BJ (cell line): ENCODE measurements around the gene ALDH1A2. TPM values are rescaled to one million over a fixed set of nuclear protein-coding genes. Genes with fewer than 3 reads are reported as not detected.

Experiments used
- CTCF ChIA-PET: fragments of 350-600 bp; formaldehyde crosslinking; extraction: SDS; loops from one replicate; lab custom pipeline; 2021; ENCODE audit warnings: antibody characterized with exemption, inconsistent platforms; lab: Yijun Ruan, JAX
- POLR2A ChIA-PET: fragments of 300-600 bp; sonication (Branson Sonifier 250); formaldehyde crosslinking; extraction: SDS; loops from one replicate; lab custom pipeline; 2021; ENCODE audit warnings: antibody characterized with exemption; lab: Charles Lee
- DNase-seq: peaks from one replicate; pipeline ENCODE4 v3.0.0-alpha.2; 2011; ENCODE audit warnings: low read depth
- H3K27me3 ChIP-seq: 2 replicates; pipeline ENCODE4 v1.6.0; 2011; ENCODE audit warnings: low read length; ENCODE audit not compliant: control insufficient read depth, insufficient read depth
- H3K36me3 ChIP-seq: 2 replicates; pipeline ENCODE4 v1.5.1; 2011; ENCODE audit warnings: low read length; ENCODE audit not compliant: control insufficient read depth, insufficient read depth
- H3K4me3 ChIP-seq: 2 replicates; pipeline ENCODE4 v1.5.1; 2011; ENCODE audit warnings: low read depth, mild to moderate bottlenecking, control low read depth, low read length
- polyA plus RNA-seq: library from polyadenylated mRNA; depleted of rRNA; stranded (reverse); fragments of >200 nt; gene quantifications from 2 replicates; pipeline ENCODE4 v1.2.3, GENCODE V29; 2011
- TF ChIP-seq, protein P1 (sequence below): IDR thresholded peaks from 2 replicates; pipeline ENCODE4 v1.5.1; 2011; ENCODE audit warnings: low read depth, mild to moderate bottlenecking, control low read depth, inconsistent platforms, low read length, moderate library complexity; ENCODE audit not compliant: insufficient read depth

Gene ALDH1A2
- polyA plus RNA-seq, 1 experiment: 0.50 TPM

DNA sequence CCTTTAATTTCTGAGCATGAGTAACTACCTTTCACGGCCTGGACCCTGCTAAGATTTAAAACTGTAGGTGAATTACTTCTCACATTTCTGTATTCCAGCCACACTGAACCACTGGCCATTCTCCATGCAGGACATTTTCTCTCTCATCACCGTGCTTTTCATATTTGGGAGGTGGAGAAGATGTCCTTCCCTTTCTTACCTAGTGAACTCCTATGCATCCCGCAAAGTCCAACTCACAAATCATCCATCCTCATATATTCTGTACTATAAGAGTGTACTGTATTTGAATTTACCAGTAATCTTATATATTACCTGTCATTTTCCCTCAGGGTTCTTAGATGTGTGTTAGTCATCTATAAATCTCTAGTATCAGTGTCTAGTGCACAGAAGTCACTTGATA lies 139.9 kb downstream of the ALDH1A2 start:
- TF ChIP-seq, protein P1, sequence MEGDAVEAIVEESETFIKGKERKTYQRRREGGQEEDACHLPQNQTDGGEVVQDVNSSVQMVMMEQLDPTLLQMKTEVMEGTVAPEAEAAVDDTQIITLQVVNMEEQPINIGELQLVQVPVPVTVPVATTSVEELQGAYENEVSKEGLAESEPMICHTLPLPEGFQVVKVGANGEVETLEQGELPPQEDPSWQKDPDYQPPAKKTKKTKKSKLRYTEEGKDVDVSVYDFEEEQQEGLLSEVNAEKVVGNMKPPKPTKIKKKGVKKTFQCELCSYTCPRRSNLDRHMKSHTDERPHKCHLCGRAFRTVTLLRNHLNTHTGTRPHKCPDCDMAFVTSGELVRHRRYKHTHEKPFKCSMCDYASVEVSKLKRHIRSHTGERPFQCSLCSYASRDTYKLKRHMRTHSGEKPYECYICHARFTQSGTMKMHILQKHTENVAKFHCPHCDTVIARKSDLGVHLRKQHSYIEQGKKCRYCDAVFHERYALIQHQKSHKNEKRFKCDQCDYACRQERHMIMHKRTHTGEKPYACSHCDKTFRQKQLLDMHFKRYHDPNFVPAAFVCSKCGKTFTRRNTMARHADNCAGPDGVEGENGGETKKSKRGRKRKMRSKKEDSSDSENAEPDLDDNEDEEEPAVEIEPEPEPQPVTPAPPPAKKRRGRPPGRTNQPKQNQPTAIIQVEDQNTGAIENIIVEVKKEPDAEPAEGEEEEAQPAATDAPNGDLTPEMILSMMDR: no peak
- no peak for DNase-seq
- CTCF ChIA-PET: no interaction called here
- Histone ChIP-seq H3K36me3 (no peaks in the 10 kb centered on the region), H3K4me3 (no peak overlapping the region), H3K27me3 (no peaks in the 10 kb centered on the region)
- POLR2A ChIA-PET: no interaction called here

DNA sequence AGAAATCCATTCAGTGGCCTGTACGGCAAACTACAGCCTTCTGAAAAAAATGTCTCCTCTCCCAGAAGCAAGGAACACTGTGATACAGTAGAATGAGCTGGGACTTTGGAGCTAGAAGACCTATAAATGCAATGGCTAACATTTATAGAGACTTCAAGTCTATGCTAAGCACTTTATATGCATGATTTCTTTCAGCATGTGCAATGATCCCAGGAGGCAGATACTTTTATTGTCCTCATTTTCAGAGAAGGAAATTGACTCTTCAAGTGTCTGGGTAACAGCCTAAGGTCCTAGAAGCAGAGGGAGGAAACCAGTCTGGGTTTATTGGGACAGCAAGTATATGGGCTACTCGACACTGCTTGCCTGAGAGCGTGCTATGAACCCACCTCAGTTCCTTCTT lies 140.9 kb downstream of the ALDH1A2 start:
- no peak for DNase-seq
- POLR2A ChIA-PET: no interaction called here

DNA sequence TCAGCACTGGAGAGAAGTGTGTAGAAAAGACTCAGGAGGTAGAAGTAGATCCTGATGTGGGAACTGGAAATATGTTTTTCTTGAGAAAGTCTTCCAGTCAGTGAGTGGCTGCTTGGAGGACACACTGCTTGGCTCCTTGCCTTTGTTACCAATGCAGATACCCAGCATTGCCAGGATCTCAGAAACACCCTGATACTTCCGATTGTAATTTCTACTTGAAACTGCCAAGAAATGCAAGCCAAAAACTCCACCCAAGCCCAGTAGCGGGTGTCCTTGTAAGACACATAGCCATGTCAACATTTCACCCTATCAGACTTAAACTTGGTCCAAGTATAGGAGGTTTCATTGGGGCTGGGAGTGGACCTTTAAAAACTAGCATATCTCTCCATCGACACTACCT lies 141.8 kb downstream of the ALDH1A2 start:
- TF ChIP-seq, protein P1: no peak
- DNase-seq: no peak
- H3K4me3 ChIP-seq: no peak overlapping the region
- no peaks in the 10 kb centered on the region for H3K27me3 ChIP-seq
- ChIA-PET POLR2A (no interaction called here), CTCF (no interaction called here)
- H3K36me3 ChIP-seq: no peaks in the 10 kb centered on the region

More for the DNA sequence above, 140.9 kb downstream of the ALDH1A2 start:
- CTCF ChIA-PET: no interaction called here
- no peaks in the 10 kb centered on the region for H3K36me3 ChIP-seq
- TF ChIP-seq, protein P1: no peak
- no peak overlapping the region for H3K4me3 ChIP-seq
- no peaks in the 10 kb centered on the region for H3K27me3 ChIP-seq

DNA sequence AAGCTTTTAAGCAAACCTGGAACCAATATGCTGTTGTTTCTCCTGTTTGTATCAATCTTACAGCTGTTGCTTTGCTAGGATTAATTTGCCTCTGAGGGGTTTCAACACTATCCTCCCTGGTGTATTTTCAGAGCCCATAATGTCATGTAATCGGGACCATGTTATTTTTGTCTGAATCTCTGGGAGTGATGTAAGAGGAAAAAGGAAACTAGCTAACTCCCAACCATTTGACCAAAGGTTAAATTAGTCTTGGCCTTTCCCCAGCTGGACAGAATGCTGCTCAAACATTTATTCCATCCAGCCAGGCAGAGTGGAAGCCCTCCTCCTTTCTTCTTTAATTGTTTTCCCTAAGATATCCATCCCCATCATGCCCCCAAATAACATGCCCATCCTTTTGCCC lies 142.2 kb downstream of the ALDH1A2 start:
- no peak for DNase-seq
- POLR2A ChIA-PET: interaction anchor here (0.6 kb wide), 1 partner anchor 32 kb away, joined by 7 read pairs; no protein-coding TSS in a partner anchor
- H3K27me3 ChIP-seq: no peaks in the 10 kb centered on the region
- TF ChIP-seq, protein P1: no peak
- no peak overlapping the region for H3K4me3 ChIP-seq
- no peaks in the 10 kb centered on the region for H3K36me3 ChIP-seq
- CTCF ChIA-PET: no interaction called here

DNA sequence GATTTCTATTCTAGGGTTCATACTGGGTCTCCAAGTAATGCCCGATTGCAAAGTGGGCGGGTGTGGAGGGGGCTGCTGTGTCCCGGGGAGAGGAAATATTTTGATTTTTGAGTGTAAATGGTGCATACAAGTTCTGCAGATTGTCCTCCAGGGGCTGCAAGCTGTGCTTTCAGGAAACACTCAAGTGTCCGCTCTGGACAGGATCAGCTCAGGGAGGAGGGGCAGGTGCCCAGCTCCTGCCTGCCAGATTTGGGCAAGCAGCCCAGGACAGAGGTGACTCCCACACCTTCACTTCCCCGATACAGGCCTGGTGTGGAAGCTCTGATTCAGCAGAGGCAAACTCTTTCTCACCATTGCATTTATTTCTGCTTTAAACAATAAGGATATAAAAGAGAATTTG lies 142.7 kb downstream of the ALDH1A2 start:
- ChIA-PET CTCF (no interaction called here), POLR2A (interaction anchor here (0.6 kb wide), 1 partner anchor 32 kb away, joined by 7 read pairs; no protein-coding TSS in a partner anchor)
- DNase-seq: no peak
- no peaks in the 10 kb centered on the region for H3K27me3 ChIP-seq
- H3K36me3 ChIP-seq: no peaks in the 10 kb centered on the region
- TF ChIP-seq, protein P1: no peak
- H3K4me3 ChIP-seq: no peak overlapping the region
